ENCODE data around the gene SEMA7A. TPM values are rescaled to one million over a fixed set of nuclear protein-coding genes. Genes with fewer than 3 reads are reported as not detected.

Gene SEMA7A
- polyA plus RNA-seq, 1 donor: 3.5 TPM

- Histone ChIP-seq H3K4me1 (ENCODE audit: control insufficient read depth, insufficient read depth, low read length) (peaks cover 9% of the 10 kb centered on the region), H3K27me3 (ENCODE audit: control insufficient read depth, insufficient read depth, low read length) (peaks cover 10% of the 10 kb centered on the region), H3K4me3 (ENCODE audit: low read length) (no peak overlapping the region), H3K36me3 (ENCODE audit: control insufficient read depth, insufficient read depth, low read length) (no peaks in the 10 kb centered on the region), H3K9me3 (ENCODE audit: control insufficient read depth, low read depth, low read length) (no peaks in the 10 kb centered on the region), H3K27ac (ENCODE audit: low read length) (no peak overlapping the region)
- WGBS (ENCODE audit: insufficient coverage, low lambda C conversion rate): no CpG with 5 or more reads among the region's 6 CpGs
- no peak for DNase-seq
These were observed 36.3 kb downstream of the SEMA7A start for GRCh38 chr15:74397239-74398068.

GRCh38 chr15:74396445-74397238, 37.1 kb downstream of the SEMA7A start:
- WGBS (ENCODE audit: insufficient coverage, low lambda C conversion rate): no CpG with 5 or more reads among the region's 9 CpGs
- Histone ChIP-seq H3K4me1 (ENCODE audit: control insufficient read depth, insufficient read depth, low read length) (peaks cover 12% of the 10 kb centered on the region), H3K36me3 (ENCODE audit: control insufficient read depth, insufficient read depth, low read length) (no peaks in the 10 kb centered on the region), H3K27ac (ENCODE audit: low read length) (no peak overlapping the region), H3K27me3 (ENCODE audit: control insufficient read depth, insufficient read depth, low read length) (peaks cover 7% of the 10 kb centered on the region), H3K4me3 (ENCODE audit: low read length) (no peak overlapping the region), H3K9me3 (ENCODE audit: control insufficient read depth, low read depth, low read length) (no peaks in the 10 kb centered on the region)
- no peak for DNase-seq

- no peak for DNase-seq
- no peaks in the 10 kb centered on the region for H3K9me3 ChIP-seq (ENCODE audit: control insufficient read depth, low read depth, low read length)
- no peak overlapping the region for H3K4me3 ChIP-seq (ENCODE audit: low read length)
- H3K27me3 ChIP-seq (ENCODE audit: control insufficient read depth, insufficient read depth, low read length): peaks cover 5% of the 10 kb centered on the region
- no CpG with 5 or more reads among the region's 10 CpGs for WGBS (ENCODE audit: insufficient coverage, low lambda C conversion rate)
- peaks cover 12% of the 10 kb centered on the region for H3K4me1 ChIP-seq (ENCODE audit: control insufficient read depth, insufficient read depth, low read length)
- H3K27ac ChIP-seq (ENCODE audit: low read length): no peak overlapping the region
- H3K36me3 ChIP-seq (ENCODE audit: control insufficient read depth, insufficient read depth, low read length): no peaks in the 10 kb centered on the region
These were observed 37.7 kb downstream of the SEMA7A start for GRCh38 chr15:74396146-74396438.

GRCh38 chr15:74395319-74396145, 38.2 kb downstream of the SEMA7A start:
- H3K27ac ChIP-seq (ENCODE audit: low read length): no peak overlapping the region
- no peak overlapping the region for H3K4me3 ChIP-seq (ENCODE audit: low read length)
- H3K4me1 ChIP-seq (ENCODE audit: control insufficient read depth, insufficient read depth, low read length): peaks cover 12% of the 10 kb centered on the region
- H3K36me3 ChIP-seq (ENCODE audit: control insufficient read depth, insufficient read depth, low read length): no peaks in the 10 kb centered on the region
- no peak for DNase-seq
- H3K27me3 ChIP-seq (ENCODE audit: control insufficient read depth, insufficient read depth, low read length): peaks cover 5% of the 10 kb centered on the region
- no peaks in the 10 kb centered on the region for H3K9me3 ChIP-seq (ENCODE audit: control insufficient read depth, low read depth, low read length)
- WGBS (ENCODE audit: insufficient coverage, low lambda C conversion rate): no CpG with 5 or more reads among the region's 17 CpGs

GRCh38 chr15:74394090-74394846, 39.5 kb downstream of the SEMA7A start:
- Histone ChIP-seq H3K36me3 (ENCODE audit: control insufficient read depth, insufficient read depth, low read length) (no peaks in the 10 kb centered on the region), H3K4me1 (ENCODE audit: control insufficient read depth, insufficient read depth, low read length) (peaks cover 20% of the 10 kb centered on the region), H3K27ac (ENCODE audit: low read length) (no peak overlapping the region), H3K4me3 (ENCODE audit: low read length) (no peak overlapping the region), H3K9me3 (ENCODE audit: control insufficient read depth, low read depth, low read length) (no peaks in the 10 kb centered on the region), H3K27me3 (ENCODE audit: control insufficient read depth, insufficient read depth, low read length) (no peaks in the 10 kb centered on the region)
- 100% methylated on average over 1 of the region's 11 CpGs for WGBS (ENCODE audit: insufficient coverage, low lambda C conversion rate)
- DNase-seq: no peak

GRCh38 chr15:74393423-74393822, 40.3 kb downstream of the SEMA7A start:
- no peak for DNase-seq
- Histone ChIP-seq H3K36me3 (ENCODE audit: control insufficient read depth, insufficient read depth, low read length) (no peaks in the 10 kb centered on the region), H3K4me3 (ENCODE audit: low read length) (no peak overlapping the region), H3K27ac (ENCODE audit: low read length) (no peak overlapping the region), H3K4me1 (ENCODE audit: control insufficient read depth, insufficient read depth, low read length) (peaks cover 26% of the 10 kb centered on the region), H3K9me3 (ENCODE audit: control insufficient read depth, low read depth, low read length) (peaks cover 3% of the 10 kb centered on the region), H3K27me3 (ENCODE audit: control insufficient read depth, insufficient read depth, low read length) (no peaks in the 10 kb centered on the region)
- WGBS (ENCODE audit: insufficient coverage, low lambda C conversion rate): 100% methylated on average over 2 of the region's 13 CpGs

GRCh38 chr15:74392902-74393301, 40.9 kb downstream of the SEMA7A start:
- H3K4me1 ChIP-seq (ENCODE audit: control insufficient read depth, insufficient read depth, low read length): peaks cover 26% of the 10 kb centered on the region
- no peaks in the 10 kb centered on the region for H3K36me3 ChIP-seq (ENCODE audit: control insufficient read depth, insufficient read depth, low read length)
- H3K27me3 ChIP-seq (ENCODE audit: control insufficient read depth, insufficient read depth, low read length): no peaks in the 10 kb centered on the region
- no peak for DNase-seq
- WGBS (ENCODE audit: insufficient coverage, low lambda C conversion rate): no CpG with 5 or more reads among the region's 7 CpGs
- H3K27ac ChIP-seq (ENCODE audit: low read length): no peak overlapping the region
- H3K4me3 ChIP-seq (ENCODE audit: low read length): no peak overlapping the region
- H3K9me3 ChIP-seq (ENCODE audit: control insufficient read depth, low read depth, low read length): peaks cover 3% of the 10 kb centered on the region

GRCh38 chr15:74392451-74392830, 41.3 kb downstream of the SEMA7A start:
- Histone ChIP-seq H3K36me3 (ENCODE audit: control insufficient read depth, insufficient read depth, low read length) (no peaks in the 10 kb centered on the region), H3K9me3 (ENCODE audit: control insufficient read depth, low read depth, low read length) (peaks cover 3% of the 10 kb centered on the region), H3K4me3 (ENCODE audit: low read length) (no peak overlapping the region), H3K4me1 (ENCODE audit: control insufficient read depth, insufficient read depth, low read length) (peaks cover 26% of the 10 kb centered on the region), H3K27me3 (ENCODE audit: control insufficient read depth, insufficient read depth, low read length) (no peaks in the 10 kb centered on the region), H3K27ac (ENCODE audit: low read length) (no peak overlapping the region)
- no peak for DNase-seq
- no CpG with 5 or more reads among the region's 8 CpGs for WGBS (ENCODE audit: insufficient coverage, low lambda C conversion rate)

- peaks cover 23% of the 10 kb centered on the region for H3K4me1 ChIP-seq (ENCODE audit: control insufficient read depth, insufficient read depth, low read length)
These were observed 41.9 kb downstream of the SEMA7A start for GRCh38 chr15:74391582-74392450.

More at GRCh38 chr15:74391582-74392450, 41.9 kb downstream of the SEMA7A start:
- no peak for DNase-seq
- 100% methylated on average over 1 of the region's 9 CpGs for WGBS (ENCODE audit: insufficient coverage, low lambda C conversion rate)
- peaks cover 3% of the 10 kb centered on the region for H3K9me3 ChIP-seq (ENCODE audit: control insufficient read depth, low read depth, low read length)
- no peaks in the 10 kb centered on the region for H3K36me3 ChIP-seq (ENCODE audit: control insufficient read depth, insufficient read depth, low read length)
- no peaks in the 10 kb centered on the region for H3K27me3 ChIP-seq (ENCODE audit: control insufficient read depth, insufficient read depth, low read length)
- no peak overlapping the region for H3K27ac ChIP-seq (ENCODE audit: low read length)
- no peak overlapping the region for H3K4me3 ChIP-seq (ENCODE audit: low read length)

Measured in large intestine (tissue), 3 donors.